HG03025 (cell line): ENCODE results near the gene RNF180.
A peak's percentile ranks its signal among the peaks of the same experiment; 100 is the strongest.
"Not testable (repeated sequence)": the region's sequence is repeated elsewhere in the genome, so short reads cannot be mapped to it uniquely, and the experiment has no call there.

ENCODE experiments used
- ATAC-seq: cut with Tn5 transposase; IDR thresholded peaks from one replicate; pipeline ENCODE4 v1.9.1; 2021; ENCODE audit warnings: mild to moderate bottlenecking, moderate library complexity; ENCODE audit not compliant: unreplicated experiment, low FRiP score

Gene RNF180

DNA sequence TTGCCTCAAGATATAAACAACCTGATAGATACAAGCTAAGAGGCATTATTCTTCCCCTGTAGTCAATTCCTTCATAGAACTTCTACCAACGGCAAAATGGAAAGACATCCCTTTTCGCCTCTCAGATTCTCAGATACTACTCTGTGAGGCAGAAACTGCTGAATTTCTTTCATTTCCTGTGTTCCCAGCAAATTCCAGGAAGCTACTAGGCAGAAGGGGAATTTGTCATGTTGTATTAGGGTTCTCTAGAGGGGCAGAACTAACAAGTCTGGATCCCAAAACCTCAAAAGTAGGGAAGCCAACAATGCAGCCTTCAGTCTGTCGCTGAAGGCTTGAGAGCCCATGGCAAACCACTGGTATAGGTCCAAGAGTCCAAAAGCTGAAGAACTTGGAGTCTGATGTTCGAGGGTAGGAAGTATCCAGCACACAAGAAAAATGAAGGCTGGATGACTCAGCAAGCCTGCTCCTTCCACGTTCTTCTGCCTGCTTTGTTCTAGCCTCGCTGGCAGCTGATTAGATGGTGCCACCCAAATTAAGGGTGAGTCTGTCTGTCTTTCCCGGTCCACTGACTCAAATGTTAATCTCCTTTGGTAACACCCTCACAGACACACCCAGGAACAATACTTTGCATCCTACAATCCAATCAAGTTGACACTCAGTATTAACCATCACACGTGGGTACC is 15.2 kb downstream of the RNF180 start:
- ATAC-seq = no peak

DNA sequence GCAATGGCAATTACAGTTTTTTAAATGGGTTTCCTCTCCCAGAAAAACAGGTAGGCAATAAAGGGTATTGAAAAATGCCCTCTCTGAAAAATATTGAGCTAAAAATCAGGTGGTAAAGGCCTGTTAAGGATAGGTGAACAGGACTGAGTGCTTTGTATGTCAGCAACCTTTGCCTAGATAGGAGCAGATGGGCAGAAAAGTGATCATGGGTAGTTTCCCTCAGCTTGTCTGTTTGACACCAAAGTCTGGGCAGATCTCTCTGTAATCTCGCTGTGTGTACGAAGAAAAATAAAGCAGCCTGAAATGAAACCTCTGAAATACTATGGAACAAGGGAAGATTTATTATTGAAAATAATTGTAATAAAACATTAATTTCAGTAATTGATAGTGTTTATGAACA is 15.8 kb downstream of the RNF180 start:
- no peak for ATAC-seq

DNA sequence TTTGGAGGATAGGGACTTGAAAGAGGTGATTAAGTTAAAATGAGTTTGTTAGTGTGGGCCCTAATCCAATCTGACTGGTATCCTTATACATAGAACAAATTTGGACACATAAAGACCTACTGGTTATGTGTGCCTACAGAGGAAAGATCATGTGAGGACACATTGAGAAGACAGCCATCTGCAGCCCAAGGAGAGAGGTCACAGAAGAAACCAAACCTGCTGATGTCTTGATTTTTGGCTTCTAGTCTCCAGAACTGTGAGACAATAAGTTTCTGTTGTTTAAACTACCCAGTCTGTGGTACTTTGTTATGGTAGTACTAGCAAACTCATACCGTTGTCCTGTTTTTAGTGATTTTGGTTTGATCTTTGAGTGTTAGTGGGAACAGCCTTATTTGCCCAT is 18.3 kb downstream of the RNF180 start:
- ATAC-seq = no peak

DNA sequence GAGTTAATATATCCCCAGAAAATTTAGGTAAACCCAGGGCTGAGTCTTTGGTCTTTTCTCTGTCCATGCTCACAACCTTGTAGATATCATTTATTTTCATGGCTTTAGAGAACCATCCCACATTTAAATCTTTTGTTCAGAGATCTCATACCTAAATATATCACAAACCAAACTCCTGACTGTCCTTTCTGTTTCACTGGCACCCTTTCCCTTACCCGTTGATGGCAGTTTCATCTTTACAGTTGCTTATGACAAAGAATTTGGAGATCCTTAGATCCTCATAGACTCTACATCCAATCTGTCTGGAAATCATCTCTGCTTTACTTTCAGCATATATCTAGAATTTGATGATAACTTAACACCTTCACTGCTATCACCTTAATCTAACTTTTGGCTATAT is 19.2 kb downstream of the RNF180 start:
- ATAC-seq = no peak

DNA sequence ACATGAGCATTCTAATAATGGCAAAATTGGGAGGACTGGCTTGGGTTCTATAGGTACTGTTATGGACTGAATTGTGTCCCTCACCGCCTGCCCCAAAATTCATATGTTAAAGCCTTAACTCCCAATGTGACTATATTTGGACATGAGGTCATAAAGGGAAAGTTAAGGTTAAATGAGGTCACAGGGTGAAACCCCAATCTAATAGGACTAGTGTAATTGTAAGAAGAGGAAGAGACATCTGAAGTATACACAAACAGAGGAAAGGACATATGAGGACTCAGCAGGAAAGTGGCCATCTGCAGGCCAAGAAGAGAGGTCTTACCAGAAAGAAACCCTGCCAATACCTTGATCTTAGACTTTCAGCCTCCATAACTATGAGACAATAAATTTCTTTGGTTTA is 23.1 kb downstream of the RNF180 start:
- no peak for ATAC-seq

DNA sequence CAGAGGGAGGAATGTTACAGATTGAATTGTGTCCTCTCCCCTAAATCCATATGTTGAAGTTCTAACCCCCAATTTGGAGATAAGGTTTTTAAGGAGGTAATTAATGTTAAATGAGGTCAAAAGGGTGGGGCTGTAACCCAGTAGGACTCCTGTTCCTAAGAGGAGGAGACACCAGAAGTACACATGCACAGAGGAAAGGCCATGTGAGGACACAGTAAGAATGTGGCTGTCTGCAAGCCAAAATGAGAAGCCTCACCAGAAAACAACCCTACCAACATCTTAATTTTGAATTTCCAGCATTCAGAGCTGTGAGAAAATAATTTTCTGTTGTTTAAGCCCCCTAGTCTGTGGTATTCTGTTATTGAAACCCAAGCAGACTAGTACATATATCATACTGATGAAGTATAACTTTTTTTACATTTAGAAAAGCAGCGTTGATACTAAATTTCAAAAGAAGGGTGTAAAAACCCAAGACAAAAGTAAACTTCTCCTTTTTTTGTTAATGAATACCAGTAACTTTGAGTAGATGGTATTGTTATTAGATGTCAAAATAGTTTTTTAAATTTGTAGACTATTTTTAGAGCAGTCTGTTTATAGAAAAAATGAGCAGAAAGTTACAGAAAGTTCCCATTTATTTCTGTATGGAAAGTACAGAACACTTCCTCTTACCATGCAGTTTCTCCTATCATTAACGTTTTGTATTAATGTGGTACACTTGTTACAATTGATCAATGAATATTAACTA is 25.1 kb downstream of the RNF180 start:
- ATAC-seq = no peak

DNA sequence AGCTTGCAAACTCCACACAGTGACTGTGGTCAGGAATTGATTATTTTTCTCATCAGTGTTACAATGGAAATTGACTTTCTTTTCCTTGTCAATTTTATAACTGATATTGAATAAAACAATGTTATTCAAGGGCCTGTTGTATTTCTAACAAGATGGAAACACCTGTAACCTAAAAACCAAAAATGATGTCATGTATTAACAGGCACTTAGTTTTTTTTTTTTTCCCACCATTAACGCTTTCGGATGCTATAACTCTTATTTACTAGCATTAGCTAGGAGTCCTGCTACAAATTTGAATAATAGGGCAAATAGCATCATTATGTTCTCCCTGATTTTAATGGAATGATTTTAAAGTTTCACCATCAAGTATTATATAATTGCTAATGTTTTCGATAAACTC is 30.3 kb downstream of the RNF180 start:
- no peak for ATAC-seq

DNA sequence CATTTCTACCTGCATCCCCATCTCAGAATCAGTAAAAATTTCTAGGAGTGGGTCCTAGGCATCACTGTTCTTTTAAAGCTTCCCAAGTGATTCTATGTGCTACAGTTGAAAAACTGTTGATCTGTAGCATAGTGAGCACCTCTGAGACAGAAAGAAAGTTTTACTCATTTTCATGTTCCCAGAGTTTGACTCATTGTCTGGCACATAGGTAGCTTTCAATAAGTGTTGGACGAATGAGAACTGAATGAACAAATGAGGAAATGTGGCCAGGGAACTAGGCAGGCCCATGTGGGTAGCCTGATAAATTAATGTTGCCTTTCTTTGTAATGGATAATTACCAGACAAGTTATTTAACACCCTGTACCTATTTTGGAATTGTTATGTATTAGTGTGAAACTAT is 33.8 kb downstream of the RNF180 start:
- no peak for ATAC-seq

DNA sequence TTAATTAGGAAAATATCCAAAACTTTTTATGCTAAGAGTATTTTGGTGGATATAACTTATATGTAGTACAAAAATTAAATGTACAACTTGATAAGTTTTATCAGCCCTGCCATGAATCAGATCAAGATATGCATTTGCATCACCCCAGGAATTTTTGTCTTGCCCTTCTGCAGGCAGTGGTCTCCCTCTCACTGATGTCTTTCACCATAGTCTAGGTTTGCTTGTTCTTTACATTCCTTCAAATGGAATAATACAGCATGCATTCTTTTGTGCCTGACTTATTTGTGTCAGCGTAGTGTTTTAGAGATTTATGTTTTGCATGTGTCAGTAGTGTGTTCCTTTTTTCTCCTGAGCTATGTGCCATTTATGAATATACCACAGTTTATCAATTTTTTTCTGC is 36.4 kb downstream of the RNF180 start:
- ATAC-seq = no peak

DNA sequence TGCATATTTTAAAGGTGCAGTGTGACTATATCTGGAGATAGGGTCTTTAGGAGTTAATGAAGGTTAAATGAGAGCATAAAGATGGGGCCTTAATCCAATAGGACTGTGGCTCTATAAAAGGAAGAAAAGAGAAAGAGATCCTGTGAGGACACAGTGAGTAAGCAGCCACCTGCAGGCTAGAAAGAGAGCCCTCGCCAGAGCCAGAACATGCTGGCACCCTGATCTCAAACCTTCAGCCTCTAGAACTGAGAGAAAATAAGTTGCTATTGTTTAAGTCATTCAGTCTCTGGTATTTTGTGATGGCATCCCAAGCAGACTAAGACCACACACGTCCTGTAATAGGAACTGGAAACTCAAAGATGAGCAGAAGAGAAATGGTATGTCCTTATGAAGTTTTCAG is 41.0 kb downstream of the RNF180 start:
- ATAC-seq = no peak

DNA sequence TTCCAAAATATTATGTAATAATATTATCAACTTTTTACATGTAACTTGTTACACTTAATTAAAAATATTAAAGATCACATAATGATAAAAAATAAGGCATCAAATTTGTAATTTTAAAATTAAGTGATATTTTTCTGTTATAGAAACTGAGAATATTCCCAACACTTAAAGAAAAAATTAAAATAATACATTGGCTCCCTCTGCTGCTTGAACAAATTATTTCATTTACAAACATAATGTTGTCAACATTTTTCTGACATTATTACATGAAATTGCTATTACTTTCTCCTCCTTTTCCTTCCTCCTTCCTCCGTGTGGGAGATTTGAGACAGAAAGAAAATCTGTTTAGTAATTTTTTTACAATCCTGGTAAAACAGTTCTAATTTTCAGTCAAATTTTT is 42.3 kb downstream of the RNF180 start:
- no peak for ATAC-seq

DNA sequence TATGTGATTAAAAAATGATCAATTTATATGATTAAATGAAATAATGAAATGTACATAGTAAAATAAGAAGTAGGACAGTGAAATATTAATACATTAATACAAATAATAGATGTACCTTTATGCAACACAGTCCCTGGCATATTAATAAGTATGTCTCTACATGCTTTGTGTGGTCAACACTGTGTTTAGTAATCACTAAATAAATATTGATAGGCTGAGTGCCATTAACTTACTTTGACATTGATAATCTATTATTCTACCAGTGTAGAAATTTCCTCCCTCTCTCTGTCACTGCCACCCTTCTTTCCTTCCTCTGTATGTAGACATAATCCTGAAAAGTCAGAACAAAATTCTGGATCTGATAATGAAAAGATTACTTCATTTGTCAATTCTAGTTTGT is 43.7 kb downstream of the RNF180 start:
- no peak for ATAC-seq

DNA sequence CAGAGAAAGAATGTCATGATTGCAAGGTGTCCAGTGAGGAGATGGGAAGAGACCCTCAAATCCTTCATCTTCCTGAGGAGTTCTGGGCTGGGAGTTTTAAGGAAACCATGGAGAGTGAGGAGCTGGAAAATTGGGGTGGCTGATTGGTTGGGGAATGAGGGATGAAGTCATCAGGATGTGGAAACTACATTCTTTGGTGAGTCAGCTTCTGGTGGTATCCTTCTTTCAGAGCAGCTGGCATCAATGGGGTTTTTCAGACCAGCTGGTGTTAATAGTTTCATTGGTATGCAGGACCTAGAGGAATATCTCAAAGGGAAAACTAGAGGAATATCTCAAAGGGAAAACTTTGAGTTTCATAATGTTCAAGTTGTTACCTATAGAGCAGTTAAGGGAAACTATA is 45.2 kb downstream of the RNF180 start:
- no peak for ATAC-seq

DNA sequence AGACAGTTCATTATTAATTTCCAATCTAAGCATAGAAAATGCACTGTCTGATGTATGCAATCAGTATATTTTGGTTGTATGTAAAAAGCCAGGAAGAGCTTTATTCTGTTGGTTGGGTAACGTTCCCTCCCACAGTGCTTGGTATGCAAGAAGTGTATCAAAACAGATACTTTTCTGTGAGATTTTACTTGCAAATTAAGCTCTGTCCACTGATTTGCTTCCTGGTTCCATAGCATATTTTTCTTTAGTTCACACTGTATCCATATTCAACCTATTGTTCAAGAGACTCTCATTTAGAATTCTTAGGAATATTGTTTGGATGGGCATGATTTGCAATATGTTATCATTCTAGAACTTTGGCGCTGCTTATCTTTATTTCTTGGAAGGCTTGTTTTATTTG is 47.4 kb downstream of the RNF180 start:
- no peak for ATAC-seq

DNA sequence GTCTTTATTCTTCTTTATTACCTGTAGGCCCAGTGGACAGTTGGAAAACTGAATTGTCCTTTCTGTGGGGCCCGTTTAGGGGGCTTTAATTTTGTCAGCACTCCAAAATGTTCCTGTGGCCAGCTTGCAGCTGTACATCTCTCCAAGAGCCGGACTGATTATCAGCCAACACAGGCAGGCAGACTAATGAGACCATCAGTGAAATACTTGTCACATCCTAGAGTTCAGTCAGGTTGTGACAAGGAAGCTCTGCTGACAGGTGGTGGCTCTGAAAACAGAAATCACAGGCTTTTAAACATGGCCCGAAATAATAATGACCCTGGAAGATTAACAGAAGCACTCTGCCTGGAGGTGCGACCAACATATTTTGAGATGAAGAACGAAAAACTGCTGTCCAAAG is 47.9 kb downstream of the RNF180 start:
- no peak for ATAC-seq

DNA sequence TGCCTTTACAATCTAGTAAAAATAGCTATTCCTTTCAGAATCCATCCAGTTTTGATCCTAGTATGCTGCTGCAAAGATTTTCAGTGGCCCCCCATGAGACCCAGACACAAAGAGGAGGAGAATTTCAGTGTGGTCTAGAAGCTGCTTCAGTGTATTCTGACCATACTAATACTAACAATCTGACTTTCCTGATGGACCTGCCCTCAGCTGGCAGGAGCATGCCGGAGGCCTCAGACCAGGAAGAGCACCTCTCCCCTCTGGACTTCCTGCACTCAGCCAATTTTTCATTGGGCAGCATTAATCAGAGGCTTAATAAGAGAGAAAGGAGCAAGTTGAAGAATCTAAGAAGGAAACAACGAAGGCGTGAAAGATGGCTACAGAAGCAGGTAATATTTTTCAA is 48.5 kb downstream of the RNF180 start:
- no peak for ATAC-seq

DNA sequence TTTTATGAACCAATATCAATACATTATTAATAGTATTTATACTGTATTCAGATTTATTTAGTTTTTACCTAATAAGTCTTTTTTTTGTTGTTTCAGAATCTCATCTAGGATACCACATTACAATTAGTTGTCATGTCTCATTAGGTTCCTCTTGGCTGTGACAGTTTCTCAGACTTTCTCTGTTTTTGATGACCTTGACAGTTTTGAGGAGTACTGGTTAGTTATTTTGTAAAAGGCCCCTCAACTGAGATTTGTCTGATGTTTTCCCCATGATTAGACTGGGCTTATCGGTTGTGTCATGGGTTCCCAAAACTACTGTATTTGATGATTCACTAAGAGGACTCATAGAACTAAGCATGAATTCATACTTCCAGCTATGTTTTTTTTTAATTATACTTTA is 56.3 kb downstream of the RNF180 start:
- no peak for ATAC-seq

DNA sequence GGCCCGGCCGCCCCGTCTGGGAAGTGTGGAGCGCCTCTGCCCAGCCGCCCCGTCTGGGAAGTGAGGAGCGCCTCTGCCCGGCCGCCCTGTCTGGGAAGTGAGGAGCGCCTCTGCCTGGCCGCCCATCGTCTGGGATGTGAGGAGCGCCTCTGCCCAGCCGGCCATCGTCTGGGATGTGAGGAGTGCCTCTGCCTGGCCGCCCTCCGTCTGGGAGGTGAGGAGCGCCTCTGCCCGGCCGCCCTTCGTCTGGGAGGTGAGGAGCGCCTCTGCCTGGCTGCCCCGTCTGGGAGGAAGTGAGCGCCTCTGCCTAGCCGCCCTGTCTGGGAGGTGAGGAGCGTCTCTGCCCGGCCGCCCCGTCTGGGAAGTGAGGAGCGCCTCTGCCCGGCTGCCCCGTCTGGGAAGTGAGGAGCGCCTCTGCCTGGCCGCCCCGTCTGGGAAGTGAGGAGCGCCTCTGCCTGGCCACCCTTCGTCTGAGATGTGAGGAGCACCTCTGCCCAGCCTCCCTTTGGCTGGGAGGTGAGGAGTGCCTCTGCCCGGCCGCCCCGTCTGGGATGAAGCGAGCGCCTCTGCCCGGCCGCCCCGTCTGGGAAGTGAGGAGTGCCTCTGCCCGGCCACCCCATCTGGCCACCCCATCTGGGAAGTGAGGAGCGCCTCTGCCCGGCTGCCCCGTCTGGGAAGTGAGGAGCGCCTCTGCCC is 59.8 kb downstream of the RNF180 start:
- ATAC-seq = not testable (repeated sequence)

DNA sequence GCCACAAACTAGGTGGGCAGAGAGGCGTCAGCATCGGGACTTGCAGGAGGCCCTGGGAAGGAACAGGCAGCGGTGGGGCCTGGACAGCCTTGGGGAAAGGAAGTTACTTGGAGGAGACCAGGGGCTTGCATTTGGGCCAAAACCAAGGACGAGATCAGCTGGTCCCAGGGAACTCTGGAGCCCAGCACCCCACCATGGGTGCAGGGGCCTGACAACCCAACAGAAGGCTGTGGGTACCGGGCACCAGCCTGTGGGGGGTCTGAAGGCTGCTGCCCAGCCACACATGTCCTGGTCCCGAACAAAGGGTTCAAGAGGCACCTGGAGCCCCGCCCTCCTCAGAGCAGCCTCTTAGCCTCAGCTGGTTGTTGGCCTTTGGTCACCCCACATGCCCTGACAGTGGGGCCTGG is 61.5 kb downstream of the RNF180 start:
- not testable (repeated sequence) for ATAC-seq

DNA sequence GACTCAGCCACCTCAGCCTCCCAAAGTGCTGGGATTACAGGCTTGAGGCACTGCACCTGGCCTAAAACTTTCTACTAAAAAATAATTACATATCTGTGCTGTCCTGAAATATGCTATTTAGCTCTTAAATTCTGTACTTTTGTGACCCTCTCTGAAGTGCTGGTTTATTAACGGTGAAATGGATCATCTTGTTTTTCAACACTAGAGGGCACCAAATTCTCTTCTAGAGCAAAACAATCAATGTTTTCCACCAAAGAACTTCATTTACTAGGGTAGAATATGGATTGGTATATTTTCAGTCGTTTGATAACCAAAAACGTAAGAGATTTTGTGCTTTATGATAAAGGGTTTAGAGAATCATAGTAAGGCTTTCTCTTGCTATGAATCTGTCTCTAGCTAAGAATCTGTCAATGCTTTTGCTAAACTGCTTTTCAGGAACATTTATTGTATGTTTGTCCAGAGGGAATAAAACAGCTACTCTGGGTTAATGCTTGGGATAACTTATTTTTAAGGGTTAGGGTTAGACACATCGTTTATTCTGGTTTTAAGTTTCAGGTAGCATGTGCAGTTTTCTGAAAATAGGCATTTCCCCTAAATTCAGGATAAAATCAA is 63.6 kb downstream of the RNF180 start:
- peak; percentile 73 for ATAC-seq

DNA sequence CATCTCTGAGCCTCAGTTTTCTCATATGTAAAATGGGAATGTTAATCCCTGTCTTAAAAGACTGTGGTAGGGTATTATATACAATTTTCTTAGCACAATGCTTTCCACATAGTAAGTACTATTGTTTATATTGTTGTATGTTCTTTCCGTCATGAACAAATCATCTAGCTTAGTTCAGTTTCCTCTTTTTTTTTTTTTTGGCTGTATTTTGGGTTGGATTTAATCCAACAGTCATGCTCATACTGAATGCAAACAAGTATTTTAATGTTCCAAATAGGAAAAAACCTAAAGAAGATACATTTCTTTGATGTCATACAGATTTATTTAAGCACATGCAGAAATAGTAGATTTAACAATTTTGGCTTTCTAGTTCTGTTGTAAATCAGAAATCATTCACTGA is 95.1 kb downstream of the RNF180 start:
- no peak for ATAC-seq
